CD14-positive monocyte (primary cell): ENCODE measurements around the gene IKZF1. TPM values are rescaled to one million over a fixed set of nuclear protein-coding genes. Genes with fewer than 3 reads are reported as not detected.
A peak's percentile ranks its signal among the peaks of the same experiment; 100 is the strongest.

Source experiments
- DNase-seq, 3 donors: peaks; one replicate each; pipeline ENCODE4 v3.0.0-alpha.2; 2011 to 2022
- H2AFZ ChIP-seq: 2 replicates; pipeline ENCODE4 v1.6.0; 2012; ENCODE audit warnings: mild to moderate bottlenecking, low read depth, low read length, inconsistent platforms; ENCODE audit not compliant: insufficient read depth, poor library complexity, severe bottlenecking
- H3K27ac ChIP-seq, 2 donors: 1 replicate in 1 of 2; 2 replicates in 1 of 2; pipeline ENCODE4 v1.5.1; 2012 to 2013; ENCODE audit warnings: low read length in 2 of 2, control low read depth in 1 of 2, inconsistent platforms in 1 of 2, low read depth in 1 of 2, mild to moderate bottlenecking in 1 of 2
- H3K27me3 ChIP-seq, 2 donors: one replicate each; pipeline versions ENCODE4 v1.6.0 to v1.6.1; 2011 to 2013; ENCODE audit warnings: low read length in 2 of 2; ENCODE audit not compliant: control insufficient read depth in 2 of 2, insufficient read depth in 2 of 2
- H3K36me3 ChIP-seq, 2 donors: replicated peaks in 1 of 2; 1 replicate in 1 of 2; 2 replicates in 1 of 2; pipeline versions ENCODE4 v1.5.1 to v1.6.1; 2012 to 2013; ENCODE audit warnings: low read length in 2 of 2, control low read depth in 1 of 2, inconsistent platforms in 1 of 2, mild to moderate bottlenecking in 1 of 2; ENCODE audit not compliant: insufficient read depth in 2 of 2, control insufficient read depth in 1 of 2
- H3K4me1 ChIP-seq, 2 donors: 1 replicate in 1 of 2; 2 replicates in 1 of 2; pipeline versions ENCODE4 v1.5.1 to v1.6.1; 2012 to 2013; ENCODE audit warnings: low read length in 2 of 2, control low read depth in 1 of 2, inconsistent platforms in 1 of 2, mild to moderate bottlenecking in 1 of 2, moderate library complexity in 1 of 2; ENCODE audit not compliant: insufficient read depth in 2 of 2, control insufficient read depth in 1 of 2
- H3K4me2 ChIP-seq: replicated peaks from 2 replicates; pipeline ENCODE3; 2012; ENCODE audit warnings: low read length, moderate library complexity, mild to moderate bottlenecking; ENCODE audit not compliant: poor library complexity, severe bottlenecking; ENCODE audit errors: extremely low read depth
- H3K4me3 ChIP-seq, 3 experiments: fragments of 200-600 bp in 1 of 3; sonication (generic) in 1 of 3; replicated peaks in 1 of 3; 1 replicate in 2 of 3; 2 replicates in 1 of 3; pipeline ENCODE4 v1.5.1; 2011 to 2013; ENCODE audit warnings: low read length in 3 of 3, mild to moderate bottlenecking in 3 of 3, control low read depth in 2 of 3, low read depth in 2 of 3, inconsistent platforms in 1 of 3, moderate library complexity in 1 of 3
- H3K79me2 ChIP-seq: 2 replicates; pipeline ENCODE4 v1.6.0; 2012; ENCODE audit warnings: mild to moderate bottlenecking, control low read depth, inconsistent platforms, low read length, moderate library complexity; ENCODE audit not compliant: insufficient read depth
- H3K9ac ChIP-seq: 2 replicates; pipeline ENCODE4 v1.6.0; 2017; ENCODE audit warnings: low read length, mild to moderate bottlenecking; ENCODE audit not compliant: insufficient read depth, poor library complexity, severe bottlenecking
- H3K9me3 ChIP-seq, 2 donors: replicated peaks in 1 of 2; 1 replicate in 1 of 2; 2 replicates in 1 of 2; pipeline versions ENCODE4 v1.5.1 to v1.6.1; 2012 to 2013; ENCODE audit warnings: low read length in 2 of 2, control low read depth in 1 of 2; ENCODE audit not compliant: control insufficient read depth in 1 of 2, insufficient read depth in 1 of 2
- H4K20me1 ChIP-seq: 2 replicates; pipeline ENCODE4 v1.6.0; 2012; ENCODE audit warnings: mild to moderate bottlenecking, low read length, control low read depth, moderate library complexity; ENCODE audit not compliant: insufficient read depth
- H3K27ac Mint-ChIP-seq, 7 donors: one replicate each; pipeline ENCODE4 v1.8.0; 2020; ENCODE audit warnings: mild to moderate bottlenecking in 7 of 7, mixed read lengths in 7 of 7, moderate library complexity in 6 of 7, inconsistent platforms in 2 of 7
- H3K27me3 Mint-ChIP-seq, 3 donors: one replicate each; pipeline ENCODE4 v1.8.0; 2021 to 2022; ENCODE audit warnings: low read depth in 3 of 3, mild to moderate bottlenecking in 3 of 3, mixed read lengths in 3 of 3, moderate library complexity in 3 of 3, inconsistent platforms in 1 of 3
- H3K36me3 Mint-ChIP-seq, 2 donors: one replicate each; pipeline ENCODE4 v1.8.0; 2020; ENCODE audit warnings: mixed read lengths in 2 of 2, inconsistent platforms in 1 of 2, mild to moderate bottlenecking in 1 of 2
- H3K4me1 Mint-ChIP-seq: one replicate; pipeline ENCODE4 v1.8.0; 2020; ENCODE audit warnings: mild to moderate bottlenecking, mixed read lengths
- H3K4me3 Mint-ChIP-seq, 2 donors: one replicate each; pipeline ENCODE4 v1.8.0; 2020; ENCODE audit warnings: mild to moderate bottlenecking in 2 of 2, mixed read lengths in 2 of 2, moderate library complexity in 1 of 2
- H3K9me3 Mint-ChIP-seq, 7 donors: one replicate each; pipeline ENCODE4 v1.8.0; 2020 to 2022; ENCODE audit warnings: mixed read lengths in 7 of 7, mild to moderate bottlenecking in 6 of 7, moderate library complexity in 6 of 7, inconsistent platforms in 2 of 7
- WGBS: methylation state at CpG from one replicate; pipeline ENCODE4 v1.1.5; 2013; ENCODE audit warnings: missing lambda C conversion rate; ENCODE audit not compliant: insufficient coverage; 5-methylcytosine and 5-hydroxymethylcytosine counted together
- intact Hi-C, 2 donors: fragments of 100-400 bp; cut with micrococcal nuclease; formaldehyde crosslinking; loops; one replicate each; pipeline versions ENCODE4 v1.15.0 to v1.15.1; 2023
- polyA plus RNA-seq, 3 donors: library from polyadenylated mRNA; depleted of rRNA in 1 of 3; unstranded in 2 of 3; stranded (reverse) in 1 of 3; fragments of 300-500 nt in 2 of 3; fragments of >200 nt in 1 of 3; fragmentation: Illumina TruSeq in 2 of 3; gene quantifications; 1 replicate in 2 of 3; 2 replicates in 1 of 3; pipeline ENCODE4 v1.2.3, GENCODE V29; 2012 to 2021
- TF ChIP-seq, protein P1 (sequence below): fragments of 200-600 bp; IDR thresholded peaks from one replicate; pipeline ENCODE4 v1.8.0; 2022; ENCODE audit warnings: antibody characterized with exemption, mild to moderate bottlenecking

The IKZF1 gene
- polyA plus RNA-seq, 3 donors: 38.4 to 130 (median 80.2) TPM

DNA sequence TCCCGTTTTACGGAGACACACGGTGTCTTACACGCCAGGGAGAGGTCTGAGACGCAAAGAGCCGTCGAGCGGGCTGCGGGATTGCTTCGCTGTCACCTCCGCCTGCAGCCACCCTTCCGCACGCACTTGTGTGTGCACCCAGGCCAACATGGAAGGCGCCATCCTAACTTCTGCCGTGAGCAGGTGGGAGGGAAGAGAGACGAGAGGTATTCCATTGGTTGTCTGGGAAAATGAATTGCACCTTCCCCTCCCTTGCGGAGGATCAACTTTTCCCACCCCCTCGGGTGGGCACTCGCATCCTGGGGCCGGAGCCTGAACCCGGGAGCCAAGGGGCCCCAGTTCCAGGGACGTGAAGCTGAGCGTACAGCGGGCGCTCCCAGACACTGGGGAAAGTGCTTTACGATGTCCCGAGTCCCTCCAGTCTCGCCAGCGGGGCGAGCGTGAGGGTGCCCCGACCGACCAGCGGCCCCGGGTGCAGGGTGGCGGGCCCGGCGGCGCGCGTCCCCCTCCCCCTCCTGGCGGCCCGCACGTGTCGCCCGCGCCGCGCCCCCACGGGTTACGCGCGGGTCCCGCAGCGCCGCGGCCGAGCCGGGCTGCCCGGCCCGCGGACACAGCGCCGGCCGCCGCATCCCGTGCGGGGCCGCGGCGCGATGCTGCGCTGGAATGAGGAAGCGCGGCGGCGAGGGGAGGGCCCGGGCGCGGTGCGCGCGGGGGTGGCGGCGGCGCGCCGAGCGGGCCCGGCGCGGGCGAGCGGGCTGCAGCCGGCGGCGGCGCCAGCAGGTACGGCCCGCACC is 984 bp upstream of the IKZF1 start:
- Histone ChIP-seq H3K36me3 (no peaks in the 10 kb centered on the region), H3K27ac (peak overlapping the region in 1 of 2 donors; percentile 92), H2AFZ (peak overlapping the region; percentile 68), H3K4me2 (peak overlapping the region; percentile 81), H4K20me1 (peaks cover 32% of the 10 kb centered on the region), H3K27me3 (no peaks in the 10 kb centered on the region), H3K4me3 (peak overlapping the region; percentile 42 to 87 (median 84)), H3K9ac (peak overlapping the region; percentile 94), H3K9me3 (no peaks in the 10 kb centered on the region), H3K4me1 (peaks cover 21 to 37% of the 10 kb centered on the region in 2 donors), H3K79me2 (peaks cover 47% of the 10 kb centered on the region)
- Mint-ChIP-seq H3K4me3 (peak overlapping the region; percentile 75 to 78), H3K9me3 (no peaks in the 10 kb centered on the region), H3K36me3 (peaks cover 6 to 10% of the 10 kb centered on the region in 2 donors), H3K4me1 (peaks cover 42% of the 10 kb centered on the region), H3K27ac (peak overlapping the region in 6 of 7 donors; percentile 18 to 79 (median 64)), H3K27me3 (peaks cover 1 to 7% (median 3%) of the 10 kb centered on the region in 3 donors)
- peak; percentile 63 to 75 (median 64) for DNase-seq
- intact Hi-C loops: loop anchor here in 1 of 2 donors (5.0 to 10.0 kb wide), 3 partner anchors 39 to 111 kb away; no protein-coding TSS in a partner anchor
- WGBS: 12% methylated on average over 92 of the region's 100 CpGs
- TF ChIP-seq, protein P1, sequence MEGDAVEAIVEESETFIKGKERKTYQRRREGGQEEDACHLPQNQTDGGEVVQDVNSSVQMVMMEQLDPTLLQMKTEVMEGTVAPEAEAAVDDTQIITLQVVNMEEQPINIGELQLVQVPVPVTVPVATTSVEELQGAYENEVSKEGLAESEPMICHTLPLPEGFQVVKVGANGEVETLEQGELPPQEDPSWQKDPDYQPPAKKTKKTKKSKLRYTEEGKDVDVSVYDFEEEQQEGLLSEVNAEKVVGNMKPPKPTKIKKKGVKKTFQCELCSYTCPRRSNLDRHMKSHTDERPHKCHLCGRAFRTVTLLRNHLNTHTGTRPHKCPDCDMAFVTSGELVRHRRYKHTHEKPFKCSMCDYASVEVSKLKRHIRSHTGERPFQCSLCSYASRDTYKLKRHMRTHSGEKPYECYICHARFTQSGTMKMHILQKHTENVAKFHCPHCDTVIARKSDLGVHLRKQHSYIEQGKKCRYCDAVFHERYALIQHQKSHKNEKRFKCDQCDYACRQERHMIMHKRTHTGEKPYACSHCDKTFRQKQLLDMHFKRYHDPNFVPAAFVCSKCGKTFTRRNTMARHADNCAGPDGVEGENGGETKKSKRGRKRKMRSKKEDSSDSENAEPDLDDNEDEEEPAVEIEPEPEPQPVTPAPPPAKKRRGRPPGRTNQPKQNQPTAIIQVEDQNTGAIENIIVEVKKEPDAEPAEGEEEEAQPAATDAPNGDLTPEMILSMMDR: no peak

DNA sequence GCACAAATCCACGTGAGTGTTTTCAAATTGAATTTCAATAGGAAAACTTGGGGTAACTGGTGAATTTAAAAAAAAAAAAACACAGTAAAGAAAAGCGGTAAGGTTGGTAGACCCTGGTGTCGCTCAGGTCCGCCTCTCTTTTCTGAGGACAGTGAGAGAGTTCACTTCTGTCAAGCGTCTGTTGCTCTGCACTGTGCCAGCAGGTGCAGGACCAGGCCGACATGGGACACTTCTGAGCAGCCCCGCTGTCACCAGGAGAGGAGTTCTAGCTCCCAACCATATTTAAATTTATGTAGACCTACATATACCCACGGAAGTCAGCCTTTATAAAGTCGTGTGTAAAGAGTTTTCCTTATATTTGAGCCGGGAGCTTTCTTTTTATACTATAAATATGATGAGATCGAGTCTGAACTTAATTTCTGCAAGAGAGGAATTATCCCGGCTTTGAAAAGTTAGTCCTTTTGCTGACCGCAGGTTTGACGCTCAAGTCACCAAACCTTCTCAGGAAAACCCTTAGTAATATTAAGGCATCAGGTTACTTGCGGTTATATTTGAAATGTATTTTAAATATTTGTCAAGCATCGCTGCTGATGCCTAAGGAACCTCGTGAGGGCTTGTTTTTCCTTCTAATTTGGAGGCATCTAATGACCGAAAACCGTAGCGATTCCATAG is 531 bp downstream of the IKZF1 start:
- peaks cover 11 to 14% of the 10 kb centered on the region in 2 donors for H3K36me3 Mint-ChIP-seq
- peaks cover 62% of the 10 kb centered on the region for H3K79me2 ChIP-seq
- H3K9ac ChIP-seq: peak overlapping the region; percentile 94
- H3K4me3 ChIP-seq: peak overlapping the region; percentile 84 to 90 (median 87)
- H3K9me3 Mint-ChIP-seq: no peaks in the 10 kb centered on the region
- TF ChIP-seq, protein P1: no peak
- peak in 2 of 3 donors; percentile 32 to 35 for DNase-seq
- peaks cover 36 to 52% of the 10 kb centered on the region in 2 donors for H3K4me1 ChIP-seq
- intact Hi-C loops: loop anchor here (5.0 to 10.0 kb wide), 6 partner anchors 33 to 110 kb away; no protein-coding TSS in a partner anchor
- peak overlapping the region; percentile 72 to 92 for H3K27ac ChIP-seq
- H3K27me3 ChIP-seq: no peaks in the 10 kb centered on the region
- 2% methylated on average over 10 of the region's 20 CpGs for WGBS
- peak overlapping the region; percentile 48 for H2AFZ ChIP-seq
- no peaks in the 10 kb centered on the region for H3K36me3 ChIP-seq
- peak overlapping the region; percentile 73 for H3K4me2 ChIP-seq
- H3K27me3 Mint-ChIP-seq: peaks cover 1 to 7% (median 3%) of the 10 kb centered on the region in 3 donors
- peaks cover 47% of the 10 kb centered on the region for H4K20me1 ChIP-seq
- peak overlapping the region; percentile 95 to 100 for H3K4me3 Mint-ChIP-seq
- H3K9me3 ChIP-seq: no peaks in the 10 kb centered on the region
- H3K27ac Mint-ChIP-seq: peak overlapping the region; percentile 87 to 96 (median 92)
- H3K4me1 Mint-ChIP-seq: peaks cover 56% of the 10 kb centered on the region
